GM23248 (cell line): ENCODE measurements around the gene HDAC9. TPM values are rescaled to one million over a fixed set of nuclear protein-coding genes. Genes with fewer than 3 reads are reported as not detected.

Experiments
- DNase-seq: peaks from one replicate; pipeline ENCODE4 v3.0.0-alpha.2; 2015
- H2AFZ ChIP-seq: fragments of 200-600 bp; sonication (generic); 2 replicates; pipeline ENCODE4 v1.6.1; 2016; ENCODE audit warnings: antibody characterized with exemption
- H3F3A ChIP-seq: fragments of 200-600 bp; sonication (generic); 2 replicates; pipeline ENCODE4 v1.6.1; 2016; ENCODE audit warnings: mild to moderate bottlenecking, antibody characterized with exemption, mixed run types; ENCODE audit not compliant: insufficient read depth
- H3K27ac ChIP-seq: fragments of 200-600 bp; sonication (generic); 2 replicates; pipeline ENCODE4 v1.5.1; 2016; ENCODE audit warnings: mild to moderate bottlenecking
- H3K27me3 ChIP-seq: fragments of 200-600 bp; sonication (generic); replicated peaks from 2 replicates; pipeline ENCODE4 v1.6.1; 2016; ENCODE audit warnings: mild to moderate bottlenecking; ENCODE audit not compliant: insufficient read depth
- H3K36me3 ChIP-seq: fragments of 200-600 bp; sonication (generic); 2 replicates; pipeline ENCODE4 v1.6.1; 2016; ENCODE audit warnings: low read depth, mild to moderate bottlenecking
- H3K4me1 ChIP-seq: fragments of 200-600 bp; sonication (generic); 2 replicates; pipeline ENCODE4 v1.6.1; 2016; ENCODE audit warnings: mild to moderate bottlenecking; ENCODE audit not compliant: insufficient read depth
- H3K4me2 ChIP-seq: fragments of 200-600 bp; sonication (generic); one replicate; pipeline ENCODE4 v1.6.1; 2016; ENCODE audit warnings: mild to moderate bottlenecking; ENCODE audit not compliant: unreplicated experiment
- H3K4me3 ChIP-seq: fragments of 200-600 bp; sonication (generic); 2 replicates; pipeline ENCODE4 v1.5.1; 2016; ENCODE audit warnings: mild to moderate bottlenecking
- H3K79me2 ChIP-seq: fragments of 200-600 bp; sonication (generic); 2 replicates; pipeline ENCODE4 v1.6.1; 2016; ENCODE audit warnings: mild to moderate bottlenecking; ENCODE audit not compliant: insufficient read depth
- H3K9ac ChIP-seq: fragments of 200-600 bp; sonication (generic); 2 replicates; pipeline ENCODE4 v1.6.1; 2016; ENCODE audit warnings: mild to moderate bottlenecking
- H3K9me2 ChIP-seq: fragments of 200-600 bp; sonication (generic); 2 replicates; pipeline ENCODE4 v1.6.1; 2016; ENCODE audit warnings: mixed run types, mild to moderate bottlenecking, moderate library complexity; ENCODE audit not compliant: insufficient read depth
- H3K9me3 ChIP-seq: fragments of 200-600 bp; sonication (generic); one replicate; pipeline ENCODE4 v1.6.1; 2017; ENCODE audit warnings: low read depth
- H4K20me1 ChIP-seq: fragments of 200-600 bp; sonication (generic); 2 replicates; pipeline ENCODE4 v1.6.0; 2016; ENCODE audit not compliant: insufficient read depth
- EZH2 ChIP-seq: fragments of 200-600 bp; sonication (generic); IDR thresholded peaks from 2 replicates; pipeline ENCODE4 v1.6.1; 2018; ENCODE audit warnings: antibody characterized with exemption, mild to moderate bottlenecking; ENCODE audit not compliant: insufficient read depth, poor library complexity, severe bottlenecking
- EZH2phosphoT487 ChIP-seq: fragments of 200-600 bp; sonication (generic); IDR thresholded peaks from 2 replicates; pipeline ENCODE4 v1.6.1; 2018; ENCODE audit warnings: antibody characterized with exemption, moderate library complexity, mild to moderate bottlenecking, low read depth; ENCODE audit not compliant: insufficient read depth
- WGBS, 2 experiments: methylation state at CpG; one replicate each; pipeline ENCODE4 v1.1.6; 2015 to 2017; ENCODE audit warnings: low lambda C conversion rate in 2 of 2, low coverage in 1 of 2; ENCODE audit errors: missing lambda C conversion rate in 2 of 2; 5-methylcytosine and 5-hydroxymethylcytosine counted together
- in situ Hi-C: fragments of 300-500 bp; cut with MboI; formaldehyde crosslinking; loops from 2 replicates; pipeline ENCODE4 v1.15.0; 2020
- polyA plus RNA-seq: library from polyadenylated mRNA; unstranded; fragments of >200 nt; fragmentation: Nextera tagmentation; extraction: Ambion mirVana; gene quantifications from 2 replicates; pipeline ENCODE4 v1.2.1, GENCODE V29; 2016
- total RNA-seq: library from RNA; depleted of rRNA; stranded (reverse); fragments of >200 nt; shearing (Covaris generic); gene quantifications from 2 replicates; pipeline ENCODE4 v1.2.3, GENCODE V29; 2014

Gene HDAC9
- total and polyA plus RNA-seq, 2 experiments from 2014 or later: 1.6 to 2.1 TPM

- no peaks in the 10 kb centered on the region for H3K36me3 ChIP-seq
- no peak for TF ChIP-seq EZH2
- no peak for TF ChIP-seq EZH2phosphoT487
- no peak overlapping the region for H2AFZ ChIP-seq
- H3K27me3 ChIP-seq: no peaks in the 10 kb centered on the region
- no peaks in the 10 kb centered on the region for H3K9me2 ChIP-seq
- H3K4me3 ChIP-seq: no peak overlapping the region
- H3K27ac ChIP-seq: no peak overlapping the region
- H3K79me2 ChIP-seq: no peaks in the 10 kb centered on the region
- H3F3A ChIP-seq: no peaks in the 10 kb centered on the region
- in situ Hi-C loops: no loop called here
- DNase-seq: no peak
- H3K4me1 ChIP-seq: 0 out of 2 replicates have a peak, but pooled peaks cover 5% of the 10 kb centered on the region
- H4K20me1 ChIP-seq: no peaks in the 10 kb centered on the region
- no peaks in the 10 kb centered on the region for H3K9me3 ChIP-seq
- no peak overlapping the region for H3K4me2 ChIP-seq
- WGBS, 2 experiments: 10 to 17% methylated on average over 1 of the region's 1 CpG
- H3K9ac ChIP-seq: no peak overlapping the region
Observed at GRCh38 chr7:18580950-18581349, 85.4 kb downstream of the HDAC9 start.

GRCh38 chr7:18583305-18583704 lies 87.8 kb downstream of the HDAC9 start:
- peak; percentile 28 for DNase-seq
- in situ Hi-C loops: no loop called here
- H3K79me2 ChIP-seq: no peaks in the 10 kb centered on the region
- H3K27ac ChIP-seq: no peak overlapping the region
- H3K9me3 ChIP-seq: no peaks in the 10 kb centered on the region
- no peak overlapping the region for H3K9ac ChIP-seq
- no peaks in the 10 kb centered on the region for H3K27me3 ChIP-seq
- no peak overlapping the region for H3K4me2 ChIP-seq
- TF ChIP-seq EZH2phosphoT487 (no peak), EZH2 (no peak)
- H3K36me3 ChIP-seq: no peaks in the 10 kb centered on the region
- no peaks in the 10 kb centered on the region for H3F3A ChIP-seq
- WGBS, 2 experiments: 95% methylated on average over 2 of the region's 2 CpGs
- H4K20me1 ChIP-seq: no peaks in the 10 kb centered on the region
- no peak overlapping the region for H2AFZ ChIP-seq
- 0 out of 2 replicates have a peak, but pooled peaks cover 5% of the 10 kb centered on the region for H3K4me1 ChIP-seq
- H3K4me3 ChIP-seq: no peak overlapping the region
- no peaks in the 10 kb centered on the region for H3K9me2 ChIP-seq

GRCh38 chr7:18590241-18590640 lies 94.7 kb downstream of the HDAC9 start:
- Histone ChIP-seq H3K4me3 (peak overlapping the region; percentile 71), H2AFZ (peak overlapping the region; percentile 98), H3K9me2 (no peaks in the 10 kb centered on the region), H3K36me3 (no peaks in the 10 kb centered on the region), H3K27ac (peak overlapping the region; percentile 28), H3K79me2 (no peaks in the 10 kb centered on the region), H3K4me2 (peak overlapping the region; percentile 74), H3K9ac (peak overlapping the region; percentile 53), H3K9me3 (no peaks in the 10 kb centered on the region), H3F3A (peaks cover 8% of the 10 kb centered on the region; the same call in 1 of the 2 replicates), H4K20me1 (no peaks in the 10 kb centered on the region), H3K27me3 (no peaks in the 10 kb centered on the region), H3K4me1 (peaks cover 7% of the 10 kb centered on the region; the same call in 1 of the 2 replicates)
- peak; percentile 47 for DNase-seq
- TF ChIP-seq EZH2phosphoT487: no peak
- TF ChIP-seq EZH2: no peak
- WGBS, 2 experiments: 3 to 5% methylated on average over 7 of the region's 7 CpGs
- in situ Hi-C loops: loop anchor here (10.0 kb wide), 2 partner anchors 525 to 845 kb away; partner anchors contain the start of gene TWIST1

GRCh38 chr7:18590744-18591340 lies 95.3 kb downstream of the HDAC9 start:
- TF ChIP-seq EZH2phosphoT487 (no peak), EZH2 (no peak)
- peak overlapping the region; percentile 71 for H3K4me3 ChIP-seq

More at GRCh38 chr7:18590744-18591340, 95.3 kb downstream of the HDAC9 start:
- peak overlapping the region; percentile 74 for H3K4me2 ChIP-seq
- peak overlapping the region; percentile 98 for H2AFZ ChIP-seq
- H4K20me1 ChIP-seq: no peaks in the 10 kb centered on the region
- peak overlapping the region; percentile 28; the same call in 1 of the 2 replicates for H3K27ac ChIP-seq
- no peaks in the 10 kb centered on the region for H3K36me3 ChIP-seq
- H3F3A ChIP-seq: peaks cover 8% of the 10 kb centered on the region; the same call in 1 of the 2 replicates
- WGBS, 2 experiments: 0 to 4% methylated on average over 1 of the region's 1 CpG
- H3K9ac ChIP-seq: peak overlapping the region; percentile 53
- H3K9me3 ChIP-seq: no peaks in the 10 kb centered on the region
- in situ Hi-C loops: loop anchor here (10.0 kb wide), 2 partner anchors 524 to 844 kb away; partner anchors contain the start of gene TWIST1
- peak; percentile 74 for DNase-seq
- H3K9me2 ChIP-seq: no peaks in the 10 kb centered on the region
- H3K27me3 ChIP-seq: no peaks in the 10 kb centered on the region
- H3K79me2 ChIP-seq: no peaks in the 10 kb centered on the region
- H3K4me1 ChIP-seq: peaks cover 7% of the 10 kb centered on the region; the same call in 1 of the 2 replicates
